ENCODE measurements around the gene BICDL2.

Gene BICDL2

DNA sequence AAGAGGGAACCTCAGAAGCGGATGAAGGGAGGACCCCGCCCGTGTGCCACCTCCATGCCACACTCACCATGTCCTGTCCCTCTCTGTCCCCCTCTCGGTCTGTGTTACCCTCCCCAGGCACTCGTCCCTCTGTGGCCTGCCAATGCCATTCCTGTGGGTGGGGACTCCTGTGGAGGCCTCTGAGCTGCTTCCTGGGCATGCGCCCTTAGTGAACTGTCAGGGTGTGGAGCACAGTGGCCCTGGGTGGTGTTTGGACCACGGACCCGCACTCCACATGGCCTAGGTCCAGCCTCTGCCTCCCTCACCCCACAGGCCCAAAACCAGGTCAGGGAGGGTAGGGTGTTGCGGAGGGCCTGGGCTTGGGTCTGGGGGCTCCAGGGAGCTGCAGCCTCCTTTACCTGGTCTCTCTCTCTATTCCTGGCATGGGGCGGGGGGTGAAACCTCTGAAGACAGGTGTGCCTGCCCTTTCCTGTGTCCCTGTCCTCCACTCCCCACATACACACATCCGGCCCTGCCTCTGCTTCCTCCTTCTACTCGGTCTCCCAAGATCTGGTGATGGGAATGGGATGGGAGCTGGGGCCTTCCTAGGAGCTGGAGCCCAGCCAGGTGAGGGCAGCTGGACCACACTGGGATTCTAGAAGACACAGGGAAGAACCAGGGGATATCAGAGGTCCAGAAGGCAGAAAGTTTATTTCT, 45.0 kb downstream of the BICDL2 start:
- no peak for DNase-seq (ENCODE audit: low spot score)
- no peak overlapping the region for H3K27ac ChIP-seq
- TF ChIP-seq, protein P1, sequence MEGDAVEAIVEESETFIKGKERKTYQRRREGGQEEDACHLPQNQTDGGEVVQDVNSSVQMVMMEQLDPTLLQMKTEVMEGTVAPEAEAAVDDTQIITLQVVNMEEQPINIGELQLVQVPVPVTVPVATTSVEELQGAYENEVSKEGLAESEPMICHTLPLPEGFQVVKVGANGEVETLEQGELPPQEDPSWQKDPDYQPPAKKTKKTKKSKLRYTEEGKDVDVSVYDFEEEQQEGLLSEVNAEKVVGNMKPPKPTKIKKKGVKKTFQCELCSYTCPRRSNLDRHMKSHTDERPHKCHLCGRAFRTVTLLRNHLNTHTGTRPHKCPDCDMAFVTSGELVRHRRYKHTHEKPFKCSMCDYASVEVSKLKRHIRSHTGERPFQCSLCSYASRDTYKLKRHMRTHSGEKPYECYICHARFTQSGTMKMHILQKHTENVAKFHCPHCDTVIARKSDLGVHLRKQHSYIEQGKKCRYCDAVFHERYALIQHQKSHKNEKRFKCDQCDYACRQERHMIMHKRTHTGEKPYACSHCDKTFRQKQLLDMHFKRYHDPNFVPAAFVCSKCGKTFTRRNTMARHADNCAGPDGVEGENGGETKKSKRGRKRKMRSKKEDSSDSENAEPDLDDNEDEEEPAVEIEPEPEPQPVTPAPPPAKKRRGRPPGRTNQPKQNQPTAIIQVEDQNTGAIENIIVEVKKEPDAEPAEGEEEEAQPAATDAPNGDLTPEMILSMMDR (IDR thresholded peaks at IDR 0.05), result no peak
- H3K4me3 ChIP-seq, result no peak overlapping the region

DNA sequence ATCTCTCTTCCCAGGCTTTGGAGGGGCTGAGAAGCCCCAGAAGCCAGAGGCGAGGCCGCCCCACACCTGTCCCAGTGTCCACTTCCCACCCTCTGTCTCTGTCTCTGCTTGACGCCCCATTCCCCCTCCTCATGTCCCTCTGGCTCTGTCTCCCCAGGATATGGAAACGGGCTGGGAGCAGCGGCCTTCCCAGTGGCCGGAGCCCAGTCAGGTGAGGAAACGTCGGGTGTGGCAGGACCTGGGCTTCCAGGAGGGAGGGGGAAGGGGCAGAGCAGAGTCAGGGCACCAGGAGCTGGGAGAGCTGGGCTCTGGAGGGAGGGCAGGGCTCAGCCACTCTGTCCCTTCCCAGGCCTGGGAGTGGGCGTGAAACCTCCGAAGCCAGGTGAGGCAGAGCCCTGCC, 45.9 kb downstream of the BICDL2 start:
- no peak overlapping the region for H3K27ac ChIP-seq
- H3K4me3 ChIP-seq, result no peak overlapping the region
- no peak for DNase-seq (ENCODE audit: low spot score)
- TF ChIP-seq, protein P1 (IDR thresholded peaks at IDR 0.05), result no peak

DNA sequence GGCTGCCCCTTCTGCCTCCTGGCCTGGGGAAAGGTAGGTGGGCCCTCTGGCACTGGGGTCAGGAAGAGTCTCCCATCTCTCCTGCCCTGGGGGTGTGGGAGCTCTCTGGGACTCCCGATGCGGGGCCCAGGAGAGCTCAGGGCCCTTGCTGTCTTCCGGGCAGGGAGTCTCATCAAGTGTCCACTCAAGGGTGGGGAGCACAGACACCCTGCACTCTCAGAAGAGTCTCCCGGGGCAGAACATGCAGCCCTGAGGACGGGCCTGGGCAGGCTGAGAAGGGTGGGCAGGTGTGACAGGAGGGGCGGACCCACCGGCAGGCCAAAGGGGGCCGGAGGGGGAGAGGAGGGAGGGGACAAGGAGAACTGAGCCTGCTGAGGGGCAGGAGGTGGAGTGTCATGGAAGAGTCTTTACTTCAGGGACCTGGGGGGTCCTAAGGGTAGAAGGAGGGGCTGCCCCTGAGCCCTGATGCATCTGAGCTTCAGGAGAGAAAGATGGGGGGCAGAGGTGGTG, 48.1 kb downstream of the BICDL2 start:
- DNase-seq (ENCODE audit: low spot score), result no peak
- H3K4me3 ChIP-seq, result no peak overlapping the region
- TF ChIP-seq, protein P1 (IDR thresholded peaks at IDR 0.05), result no peak
- no peak overlapping the region for H3K27ac ChIP-seq

DNA sequence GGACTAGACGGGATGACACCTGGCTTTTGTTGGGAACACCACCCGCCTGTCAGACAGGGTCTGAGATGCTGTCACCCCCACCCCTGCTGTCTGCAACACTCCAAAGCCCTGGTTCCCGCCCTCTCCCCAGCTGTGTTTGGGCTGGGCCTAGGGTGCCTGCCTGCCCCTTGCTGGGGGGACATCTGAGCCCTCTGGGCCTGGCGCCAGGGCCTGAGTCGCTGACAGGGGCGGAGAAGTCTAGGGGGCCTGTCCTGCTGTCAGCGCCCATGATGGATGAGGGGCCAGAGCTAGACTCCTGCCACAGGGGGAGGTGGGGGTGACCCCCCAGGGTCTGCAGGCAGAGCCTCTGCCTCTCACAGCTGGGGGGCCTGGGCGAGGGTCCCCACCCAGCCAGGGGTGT, 48.9 kb downstream of the BICDL2 start:
- no peak overlapping the region for H3K4me3 ChIP-seq
- TF ChIP-seq, protein P1 (IDR thresholded peaks at IDR 0.05), result no peak
- H3K27ac ChIP-seq, result no peak overlapping the region
- DNase-seq (ENCODE audit: low spot score), result no peak

DNA sequence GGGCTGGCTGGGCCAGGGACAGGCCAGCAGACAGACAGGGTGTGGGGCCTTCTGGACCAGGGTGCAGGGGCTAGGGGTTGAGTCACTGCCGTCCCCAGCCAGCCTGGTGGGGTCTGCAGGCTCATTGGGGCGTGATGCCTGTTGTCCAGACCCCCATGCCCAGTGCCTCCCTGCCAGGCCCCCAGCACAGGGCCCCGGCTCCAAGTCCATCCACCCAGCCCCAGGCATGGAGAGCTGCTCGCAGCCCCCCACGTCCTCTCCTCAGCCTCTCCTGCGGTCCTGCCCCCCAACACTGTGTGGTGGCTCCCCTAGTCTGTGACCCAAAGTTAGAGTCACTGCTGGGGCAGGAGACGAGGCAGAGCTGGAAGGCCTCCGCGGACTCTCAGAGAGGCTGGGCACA, 49.5 kb downstream of the BICDL2 start:
- DNase-seq (ENCODE audit: low spot score), result no peak
- H3K27ac ChIP-seq, result no peak overlapping the region
- H3K4me3 ChIP-seq, result no peak overlapping the region
- TF ChIP-seq, protein P1 (IDR thresholded peaks at IDR 0.05), result no peak

DNA sequence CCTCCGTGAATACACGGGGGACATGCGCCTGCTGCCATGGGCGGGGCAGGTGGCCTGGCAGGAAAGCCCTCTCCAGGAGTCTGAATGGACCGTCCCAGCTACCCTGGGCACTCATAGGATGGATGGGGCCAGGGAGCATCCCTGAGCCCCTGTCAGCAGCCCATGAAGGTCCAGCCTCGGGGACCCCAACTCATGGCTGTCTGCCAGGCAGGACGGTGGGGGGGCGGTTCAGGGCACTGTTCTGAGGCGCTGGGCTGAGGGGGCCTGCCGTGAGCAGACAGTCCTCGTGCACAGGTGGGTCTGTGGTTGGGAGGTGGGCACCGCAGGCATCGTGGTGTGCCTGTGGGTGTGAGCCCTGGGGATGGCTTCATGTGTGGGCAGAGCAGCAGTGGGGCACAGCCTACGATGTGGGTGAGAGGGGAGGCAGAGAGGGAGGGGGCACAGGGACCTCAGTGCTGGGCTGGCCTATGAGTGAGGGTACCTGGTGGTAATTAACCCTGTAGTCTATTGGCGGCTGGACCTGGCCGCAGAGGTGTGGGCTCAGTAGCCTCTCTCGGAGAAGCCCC, 50.0 kb downstream of the BICDL2 start:
- no peak overlapping the region for H3K4me3 ChIP-seq

More for the DNA sequence above, 50.0 kb downstream of the BICDL2 start:
- no peak overlapping the region for H3K27ac ChIP-seq
- TF ChIP-seq, protein P1 (IDR thresholded peaks at IDR 0.05), result no peak
- DNase-seq (ENCODE audit: low spot score), result no peak

All from coronary artery (tissue), 2 donors.